Mesothelial cell of epicardium (in vitro differentiated cells): ENCODE data around the gene KCNN3. TPM values are rescaled to one million over a fixed set of nuclear protein-coding genes. Genes with fewer than 3 reads are reported as not detected.

ENCODE experiments used
- DNase-seq, 2 experiments: peaks; one replicate each; pipeline ENCODE4 v3.0.0; 2021; ENCODE audit warnings: low spot score in 2 of 2; ENCODE audit not compliant: unreplicated experiment in 2 of 2
- H3K27ac Mint-ChIP-seq: 2 replicates; pipeline ENCODE4 v1.8.0; 2021; ENCODE audit warnings: mixed read lengths
- H3K27me3 Mint-ChIP-seq: 2 replicates; pipeline ENCODE4 v1.8.0; 2021; ENCODE audit warnings: low read depth, mixed read lengths
- H3K36me3 Mint-ChIP-seq: 2 replicates; pipeline ENCODE4 v1.8.0; 2021; ENCODE audit warnings: mixed read lengths
- H3K4me1 Mint-ChIP-seq: 2 replicates; pipeline ENCODE4 v1.8.0; 2021; ENCODE audit warnings: mixed read lengths
- H3K4me3 Mint-ChIP-seq: 2 replicates; pipeline ENCODE4 v1.8.0; 2021; ENCODE audit warnings: mild to moderate bottlenecking, moderate library complexity, mixed read lengths
- H3K9me3 Mint-ChIP-seq: 2 replicates; pipeline ENCODE4 v1.8.0; 2021; ENCODE audit warnings: mixed read lengths
- CTCF ChIP-seq: fragments of 200-600 bp; sonication (generic); IDR thresholded peaks from one replicate; pipeline ENCODE4 v1.5.0; 2021; ENCODE audit warnings: antibody characterized with exemption; ENCODE audit not compliant: unreplicated experiment
- total RNA-seq: library from RNA; stranded (reverse); gene quantifications from 3 replicates; pipeline ENCODE4 v1.2.1, GENCODE V29; 2021

Gene KCNN3
- total RNA-seq, 1 donor from 2014 or later: 1.2 TPM

GRCh38 chr1:154713005-154713404 lies 157.1 kb downstream of the KCNN3 start:
- no peaks in the 10 kb centered on the region for H3K36me3 Mint-ChIP-seq
- H3K27me3 Mint-ChIP-seq: peaks cover 8% of the 10 kb centered on the region
- no peak for DNase-seq
- no peak overlapping the region for H3K27ac Mint-ChIP-seq
- no peak overlapping the region for H3K4me3 Mint-ChIP-seq
- peaks cover 8% of the 10 kb centered on the region for H3K4me1 Mint-ChIP-seq
- H3K9me3 Mint-ChIP-seq: no peaks in the 10 kb centered on the region
- no peak for TF ChIP-seq CTCF

- Mint-ChIP-seq H3K36me3 (no peaks in the 10 kb centered on the region), H3K27ac (peak overlapping the region; percentile 62), H3K9me3 (no peaks in the 10 kb centered on the region), H3K4me1 (peaks cover 8% of the 10 kb centered on the region), H3K27me3 (peaks cover 14% of the 10 kb centered on the region), H3K4me3 (no peak overlapping the region)
- TF ChIP-seq CTCF: no peak
- DNase-seq: no peak
Observed at GRCh38 chr1:154712166-154712810, 157.8 kb downstream of the KCNN3 start.

- no peak for TF ChIP-seq CTCF
- H3K4me1 Mint-ChIP-seq: peaks cover 8% of the 10 kb centered on the region
- no peak for DNase-seq
- H3K36me3 Mint-ChIP-seq: no peaks in the 10 kb centered on the region
- peaks cover 19% of the 10 kb centered on the region for H3K27me3 Mint-ChIP-seq
- H3K9me3 Mint-ChIP-seq: no peaks in the 10 kb centered on the region
- H3K4me3 Mint-ChIP-seq: no peak overlapping the region
- H3K27ac Mint-ChIP-seq: no peak overlapping the region
Observed at GRCh38 chr1:154711416-154711815, 158.7 kb downstream of the KCNN3 start.

GRCh38 chr1:154710106-154710505 lies 160.0 kb downstream of the KCNN3 start:
- H3K4me3 Mint-ChIP-seq: no peak overlapping the region
- peaks cover 8% of the 10 kb centered on the region for H3K4me1 Mint-ChIP-seq
- TF ChIP-seq CTCF: no peak
- DNase-seq: no peak
- peaks cover 32% of the 10 kb centered on the region for H3K27me3 Mint-ChIP-seq
- H3K27ac Mint-ChIP-seq: no peak overlapping the region
- no peaks in the 10 kb centered on the region for H3K36me3 Mint-ChIP-seq
- H3K9me3 Mint-ChIP-seq: no peaks in the 10 kb centered on the region

- TF ChIP-seq CTCF: no peak
- Mint-ChIP-seq H3K4me1 (peaks cover 8% of the 10 kb centered on the region), H3K4me3 (no peak overlapping the region), H3K27me3 (peaks cover 44% of the 10 kb centered on the region), H3K9me3 (no peaks in the 10 kb centered on the region), H3K27ac (no peak overlapping the region), H3K36me3 (no peaks in the 10 kb centered on the region)
- no peak for DNase-seq
Observed at GRCh38 chr1:154707901-154708463, 162.1 kb downstream of the KCNN3 start.
